DMS53 treated with DMSO at 0.1 percent for 48 hours (cell line): ENCODE data around the gene HM13.
"Not testable (repeated sequence)": the region's sequence is repeated elsewhere in the genome, so short reads cannot be mapped to it uniquely, and the experiment has no call there.

ENCODE experiments used
- DNase-seq: peaks from one replicate; lab custom pipeline; 2025; ENCODE audit not compliant: unreplicated experiment; lab: John Stamatoyannopoulos, UW

The HM13 gene

DNA sequence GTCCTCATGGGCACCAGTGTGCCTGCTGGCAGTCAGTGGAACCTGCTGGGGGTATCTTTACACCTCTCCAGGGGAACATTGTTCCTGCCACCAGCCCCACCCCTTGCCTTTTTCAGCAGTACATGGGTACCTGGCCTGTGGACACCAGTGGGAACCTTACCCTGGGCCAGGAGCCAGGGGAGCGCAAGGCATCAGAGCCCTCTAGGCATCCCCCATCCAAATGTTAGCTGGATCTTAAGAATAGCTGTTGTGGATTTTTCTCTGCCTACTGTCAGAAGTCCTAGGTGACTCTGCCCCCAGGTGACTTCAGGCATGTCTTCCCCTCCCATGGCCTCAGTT is 52.0 kb downstream of the HM13 start:
- no peak for DNase-seq

GRCh38 chr20:31566658-31567379 is 52.6 kb downstream of the HM13 start:
- peak; percentile 90 for DNase-seq

- no peak for DNase-seq
Observed at GRCh38 chr20:31567380-31567720, 53.1 kb downstream of the HM13 start.

- no peak for DNase-seq
Observed at GRCh38 chr20:31568041-31568731, 53.9 kb downstream of the HM13 start.

GRCh38 chr20:31568773-31569162 is 54.5 kb downstream of the HM13 start:
- DNase-seq = no peak

DNA sequence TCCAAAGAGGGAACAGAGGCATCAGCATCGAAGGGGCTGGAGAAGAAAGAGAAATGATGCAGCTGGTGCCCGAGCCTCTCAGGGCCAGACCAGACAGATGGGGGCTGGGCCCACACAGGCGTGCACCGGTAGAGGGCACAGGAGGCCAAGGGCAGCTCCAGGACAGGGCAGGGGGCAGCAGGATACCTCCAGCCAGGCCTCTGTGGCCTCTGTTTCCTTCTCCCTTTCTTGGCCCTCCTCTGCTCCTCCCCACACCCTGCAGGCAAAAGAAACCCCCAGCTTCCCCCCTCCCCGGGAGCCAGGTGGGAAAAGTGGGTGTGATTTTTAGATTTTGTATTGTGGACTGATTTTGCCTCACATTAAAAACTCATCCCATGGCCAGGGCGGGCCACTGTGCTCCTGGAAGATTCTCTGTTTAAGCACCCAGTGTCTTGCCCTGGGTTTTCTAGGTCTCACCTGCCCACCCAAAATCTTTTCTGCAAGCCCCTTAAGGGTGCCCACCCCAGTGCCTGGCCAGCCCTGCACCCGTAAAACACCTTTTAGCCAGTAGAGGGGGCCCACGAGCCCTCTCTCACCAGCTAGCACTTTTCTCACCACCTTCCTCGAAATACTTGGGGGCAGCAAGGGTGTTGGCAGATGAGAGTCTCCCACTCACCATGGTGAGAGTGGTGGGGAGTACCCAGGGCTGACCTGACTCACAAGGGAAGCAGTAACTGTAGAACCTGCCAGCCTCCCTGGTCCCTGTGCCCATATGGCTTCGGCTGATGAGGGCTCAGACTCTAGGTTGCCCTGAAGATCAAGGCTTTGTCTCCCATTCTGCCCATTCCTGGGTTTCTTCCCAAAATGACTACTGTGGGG is 55.1 kb downstream of the HM13 start:
- peak; percentile 60 for DNase-seq

DNA sequence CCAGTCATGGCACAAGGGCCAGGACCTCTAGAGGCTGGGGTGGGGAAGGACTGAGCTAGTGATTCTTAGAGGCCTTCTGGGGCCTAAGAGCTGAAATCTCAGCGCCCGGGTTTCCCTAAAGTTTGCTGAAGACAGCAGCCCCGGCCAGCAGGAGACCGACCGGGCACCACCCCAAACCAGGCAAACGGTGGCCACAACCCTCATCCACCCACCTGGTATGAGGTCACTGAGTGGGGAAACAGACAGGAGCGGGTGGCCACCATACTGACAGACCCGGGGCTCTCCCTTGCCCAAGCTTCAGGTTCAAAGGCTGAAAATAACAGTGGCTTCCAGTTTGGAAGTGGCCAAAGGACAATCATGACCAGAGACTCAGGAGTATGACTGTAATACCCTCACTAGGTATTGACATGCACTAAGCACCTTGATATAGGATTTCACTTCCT is 55.8 kb downstream of the HM13 start:
- DNase-seq = peak; percentile 15

DNA sequence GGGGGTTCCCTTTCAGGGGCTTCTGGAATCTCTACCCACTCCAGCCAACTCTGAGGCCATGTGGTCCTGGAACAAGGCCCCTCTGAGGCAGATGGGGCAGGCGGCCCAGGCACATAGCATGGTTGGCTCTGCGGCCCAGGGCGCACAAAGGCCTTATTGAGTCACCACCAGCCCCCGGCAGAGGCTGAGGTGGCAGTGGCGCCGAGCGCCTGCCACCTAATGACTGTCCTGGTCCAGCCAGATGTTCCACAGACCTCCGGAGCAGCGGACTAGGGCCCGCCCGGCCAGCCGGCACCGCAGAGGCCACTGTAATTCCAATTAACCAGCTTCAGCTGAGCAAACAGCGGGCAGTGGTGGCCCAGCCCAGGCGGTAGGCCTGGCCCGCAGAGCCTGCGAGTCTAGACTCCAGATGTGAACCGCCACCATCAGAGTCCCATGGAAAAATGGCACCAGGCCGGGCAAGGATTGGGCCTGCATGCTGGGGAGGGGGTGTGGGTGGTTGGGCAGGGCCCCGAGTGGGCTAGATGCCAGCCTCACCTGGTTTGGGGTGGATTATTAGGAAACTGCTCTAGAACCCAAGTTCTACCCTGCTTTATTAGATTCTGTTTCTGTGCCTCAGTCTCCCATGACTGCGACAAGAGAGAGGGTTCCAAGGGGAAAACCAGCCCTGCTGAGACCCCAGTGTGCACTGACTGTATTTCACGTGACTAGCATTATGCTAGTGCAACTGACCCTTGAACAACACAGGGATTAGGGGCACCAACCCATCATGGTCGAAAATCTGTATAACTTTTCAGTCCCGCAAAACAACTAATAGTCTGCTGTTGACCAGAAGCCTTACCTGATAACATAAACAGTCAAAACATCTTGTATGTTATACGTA is 56.7 kb downstream of the HM13 start:
- peak; percentile 42 for DNase-seq

DNA sequence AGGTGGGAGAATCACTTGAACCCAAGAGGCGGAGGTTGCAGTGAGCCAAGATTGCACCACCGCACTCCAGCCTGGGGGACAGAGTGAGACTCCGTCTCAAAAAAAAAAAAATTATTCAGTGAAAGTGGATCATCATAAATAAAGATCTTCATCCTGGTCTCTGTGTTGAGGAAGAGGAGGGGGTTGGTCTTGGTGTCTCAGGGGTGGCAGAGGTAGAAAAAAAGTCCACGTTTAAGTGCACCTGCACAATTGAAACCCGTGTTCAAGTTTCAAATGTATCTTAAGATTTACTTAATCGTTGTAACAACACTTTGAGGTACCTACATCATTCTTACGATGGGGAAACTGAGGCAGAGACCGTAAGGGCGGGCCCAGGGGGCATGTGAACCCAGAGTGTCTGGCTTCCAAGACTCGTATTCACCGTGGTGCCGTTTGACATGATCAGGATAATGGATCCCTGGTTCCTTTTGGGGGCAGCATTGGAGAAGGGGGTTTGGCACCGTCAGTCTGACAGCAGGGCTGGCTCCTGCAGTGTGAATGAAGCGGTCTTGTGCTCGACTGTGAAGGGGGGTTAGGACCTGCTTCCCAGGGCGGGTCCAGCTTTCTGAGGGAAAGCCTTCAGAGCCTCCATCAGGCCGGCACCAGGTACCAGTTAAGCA is 57.9 kb downstream of the HM13 start:
- DNase-seq = peak; percentile 75

GRCh38 chr20:31572701-31573554 is 58.7 kb downstream of the HM13 start:
- peak; percentile 92 for DNase-seq

DNA sequence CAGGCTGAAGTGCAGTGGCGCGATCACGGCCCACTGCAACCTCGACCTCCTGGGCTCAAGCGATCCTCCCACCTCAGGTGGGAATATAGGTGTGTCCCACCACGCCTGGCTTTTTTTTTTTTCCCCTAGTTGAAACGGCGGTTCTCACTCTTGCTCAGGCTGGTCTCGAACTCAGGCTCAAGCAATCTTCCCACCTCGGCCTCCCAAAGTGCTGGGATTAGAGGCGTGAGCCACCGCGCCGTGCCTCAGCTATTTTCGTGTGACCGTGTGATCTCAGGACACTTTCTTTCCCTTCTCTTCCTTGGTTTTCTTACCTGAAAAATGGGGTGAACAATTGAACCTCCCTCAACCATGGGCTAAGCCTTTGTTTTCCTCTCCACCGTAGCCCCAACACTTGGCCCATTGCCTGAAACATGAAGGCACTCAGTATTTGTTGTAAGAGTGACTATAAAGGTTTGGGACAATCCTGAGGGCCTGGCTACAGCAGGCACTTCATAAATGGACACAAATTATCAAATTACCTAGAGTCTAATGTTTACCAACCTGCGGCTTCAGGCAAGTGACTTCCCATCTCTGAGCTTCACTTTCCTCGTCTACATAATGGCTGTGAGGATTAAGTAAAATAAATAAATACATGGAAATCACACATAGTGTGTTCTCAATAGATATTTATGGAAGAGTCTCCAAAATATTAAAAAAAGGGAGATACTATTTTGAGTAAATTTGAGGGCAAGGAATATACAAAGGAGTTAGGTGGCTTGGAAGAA is 59.5 kb downstream of the HM13 start:
- DNase-seq = peak; percentile 89

- DNase-seq = not testable (repeated sequence)
Observed at GRCh38 chr20:31574986-31575385, 60.7 kb downstream of the HM13 start.

- no peak for DNase-seq
Observed at GRCh38 chr20:31576751-31577150, 62.5 kb downstream of the HM13 start.

DNA sequence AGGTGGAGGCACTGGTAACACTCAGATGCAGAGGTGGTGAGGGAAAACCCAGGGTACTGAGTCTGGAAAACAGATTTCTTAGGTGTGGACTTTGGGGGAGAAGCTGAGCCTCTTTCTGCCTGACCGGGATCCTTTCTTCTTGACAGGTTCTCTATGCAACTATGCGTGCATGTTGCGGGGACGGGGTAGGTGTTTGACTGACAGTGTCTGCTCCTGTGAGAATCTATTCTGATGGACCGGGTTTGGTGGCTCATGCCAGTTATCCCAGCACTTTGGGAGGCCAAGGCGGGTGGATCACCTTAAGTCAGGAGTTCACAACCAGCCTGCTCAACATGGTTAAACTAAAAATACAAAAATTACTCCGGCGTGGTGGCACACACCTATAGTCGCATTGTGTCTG is 63.0 kb downstream of the HM13 start:
- no peak for DNase-seq

- DNase-seq = no peak
Observed at GRCh38 chr20:31578448-31579138, 64.4 kb downstream of the HM13 start.

DNA sequence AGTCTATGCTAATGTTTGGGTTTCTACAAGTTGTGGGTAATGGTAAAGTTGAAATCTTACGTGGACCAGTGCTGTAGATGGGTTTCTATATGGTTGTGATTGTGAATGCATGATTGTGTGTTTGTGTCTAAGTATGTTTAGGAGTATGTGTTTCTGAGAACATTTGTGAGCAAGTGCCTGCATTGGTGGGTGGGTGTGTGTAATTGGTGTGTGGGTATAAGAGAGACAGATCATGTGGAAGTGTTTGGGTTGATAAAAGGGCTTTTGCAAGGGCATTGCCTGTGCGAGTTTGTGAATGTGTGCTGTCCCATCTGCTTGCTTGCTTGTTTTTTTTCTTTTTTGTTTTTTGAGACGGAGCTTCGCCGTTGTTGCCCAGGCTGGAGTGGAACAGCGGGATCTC is 65.0 kb downstream of the HM13 start:
- DNase-seq = no peak

DNA sequence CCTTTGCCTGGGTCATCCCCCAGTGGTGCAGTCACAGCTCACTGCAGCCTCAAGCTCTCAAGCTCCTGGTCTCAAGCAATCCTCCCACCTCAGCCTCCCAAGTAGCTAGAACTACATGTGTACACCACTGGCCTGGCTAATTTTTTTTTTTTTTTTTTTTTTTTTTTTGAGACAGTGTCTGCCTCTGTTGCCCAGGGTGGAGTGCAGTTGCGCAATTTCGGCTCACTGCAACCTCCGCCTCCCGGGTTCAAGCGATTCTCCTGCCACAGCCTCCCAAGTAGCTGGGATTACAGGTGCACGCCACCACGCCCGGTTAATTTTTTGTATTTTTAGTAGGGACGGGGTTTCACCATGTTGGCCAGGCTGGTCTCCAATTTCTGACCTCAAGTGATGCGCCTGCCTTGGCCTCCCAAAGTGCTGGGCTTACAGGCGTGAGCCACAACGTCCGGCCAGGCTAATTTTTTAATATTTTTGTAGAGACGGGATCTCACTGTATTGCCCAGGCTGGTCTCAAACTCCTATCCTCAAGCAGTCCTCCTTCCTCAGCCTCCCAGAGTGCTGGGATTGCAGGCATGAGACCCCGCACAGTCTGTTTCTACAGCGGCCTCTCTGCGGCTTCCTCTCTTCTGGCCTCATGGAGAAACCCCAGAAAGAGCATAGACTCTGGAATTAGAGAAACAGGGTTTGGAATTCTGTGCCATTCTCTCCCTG is 65.9 kb downstream of the HM13 start:
- not testable (repeated sequence) for DNase-seq

- no peak for DNase-seq
Observed at GRCh38 chr20:31580706-31581105, 66.5 kb downstream of the HM13 start.
